GM12878 (cell line): Measurements from ENCODE around the gene DUOX1. TPM values are rescaled to one million over a fixed set of nuclear protein-coding genes. Genes with fewer than 3 reads are reported as not detected.

Experiments used
- ATAC-seq: fragments of 200-7000 bp; cut with Tn5 transposase; 3 replicates; pipeline ENCODE4 v1.9.1; 2020; ENCODE audit warnings: mild to moderate bottlenecking, moderate library complexity
- BruUV-seq: library from RNA; stranded (reverse); fragments of 400-500 nt; replicated peaks from 2 replicates; lab custom pipeline; 2021; lab: Mats Ljungman, UMichigan
- CTCF ChIA-PET: fragments of 300-600 bp; sonication (Branson Sonifier 250); formaldehyde crosslinking; extraction: SDS; loops from one replicate; lab custom pipeline; 2021; ENCODE audit warnings: inconsistent platforms; lab: Yijun Ruan, JAX
- POLR2A ChIA-PET: fragments of 350-600 bp; formaldehyde crosslinking; extraction: SDS; loops from one replicate; lab custom pipeline; 2021; ENCODE audit warnings: inconsistent platforms; lab: Charles Lee
- RAD21 ChIA-PET: fragments of 300-600 bp; sonication (Branson Sonifier 250); formaldehyde crosslinking; loops from one replicate; lab custom pipeline; 2023; ENCODE audit warnings: antibody characterized with exemption; ENCODE audit not compliant: unreplicated experiment; lab: Charles Lee
- SMC1A ChIA-PET: fragments of 300-600 bp; sonication (Branson Sonifier 250); formaldehyde crosslinking; loops from one replicate; lab custom pipeline; 2023; ENCODE audit not compliant: unreplicated experiment, uncharacterized antibody; lab: Charles Lee
- DNase-seq: peaks from one replicate; pipeline ENCODE4 v3.0.0-alpha.2; 2011; ENCODE audit warnings: low read depth, low spot score
- FAIRE-seq: peaks from 3 replicates; lab custom pipeline; 2011; peaks lifted over from hg19 to GRCh38; lab: Jason Lieb, UNC
- H2AFZ ChIP-seq: 2 replicates; pipeline ENCODE4 v1.6.0; 2011; ENCODE audit warnings: low read depth, low read length, control low read depth; ENCODE audit not compliant: control insufficient read depth
- H3K27ac ChIP-seq: 2 replicates; pipeline ENCODE4 v1.5.1; 2011; ENCODE audit warnings: control low read depth; ENCODE audit not compliant: control insufficient read depth, insufficient read depth
- H3K27me3 ChIP-seq, 2 experiments: replicated peaks in 1 of 2; 2 replicates each; pipeline versions ENCODE4 v1.6.0 to v1.6.1; 2011; ENCODE audit warnings: low read length in 1 of 2; ENCODE audit not compliant: control insufficient read depth in 2 of 2, insufficient read depth in 2 of 2
- H3K36me3 ChIP-seq, 2 experiments: 2 replicates each; pipeline ENCODE4 v1.5.1; 2011; ENCODE audit warnings: low read length in 1 of 2; ENCODE audit not compliant: control insufficient read depth in 2 of 2, insufficient read depth in 2 of 2
- H3K4me1 ChIP-seq: 2 replicates; pipeline ENCODE4 v1.6.1; 2011; ENCODE audit warnings: mild to moderate bottlenecking, low read length, moderate library complexity, mixed read lengths; ENCODE audit not compliant: control insufficient read depth, insufficient read depth
- H3K4me2 ChIP-seq: 2 replicates; pipeline ENCODE4 v1.6.0; 2011; ENCODE audit warnings: control low read depth; ENCODE audit not compliant: control insufficient read depth, insufficient read depth
- H3K4me3 ChIP-seq: fragments of 200-600 bp; sonication (generic); 2 replicates; pipeline ENCODE4 v1.5.1; 2016
- H3K79me2 ChIP-seq: 2 replicates; pipeline ENCODE4 v1.6.0; 2011; ENCODE audit warnings: low read length; ENCODE audit not compliant: control insufficient read depth, insufficient read depth
- H3K9ac ChIP-seq: 2 replicates; pipeline ENCODE4 v1.8.0; 2011; ENCODE audit warnings: low read length, control low read depth, mixed read lengths; ENCODE audit not compliant: control insufficient read depth, insufficient read depth
- H3K9me3 ChIP-seq: replicated peaks from 3 replicates; pipeline ENCODE4 v1.5.1; 2011; ENCODE audit warnings: mild to moderate bottlenecking, low read length; ENCODE audit not compliant: control insufficient read depth, insufficient read depth
- H4K20me1 ChIP-seq: 2 replicates; pipeline ENCODE4 v1.6.0; 2011; ENCODE audit not compliant: control insufficient read depth, insufficient read depth
- ATF2 ChIP-seq: IDR thresholded peaks from 2 replicates; pipeline ENCODE4 v1.6.1; 2012; ENCODE audit warnings: low read length, inconsistent platforms
- HSF1 ChIP-seq: fragments of 150-350 bp; IDR thresholded peaks from 2 replicates; pipeline ENCODE4 v1.6.1; 2014; ENCODE audit warnings: mild to moderate bottlenecking, low read depth, low read length
- IRF3 ChIP-seq: fragments of 450-650 bp; IDR thresholded peaks from 2 replicates; pipeline ENCODE4 v1.6.1; 2014; ENCODE audit warnings: mild to moderate bottlenecking
- IRF4 ChIP-seq: IDR thresholded peaks from 2 replicates; pipeline ENCODE4 v1.6.1; 2011; ENCODE audit warnings: low read depth, low read length
- RELB ChIP-seq: fragments of 450-650 bp; IDR thresholded peaks from 2 replicates; pipeline ENCODE4 v1.6.1; 2017; ENCODE audit warnings: low read depth, mild to moderate bottlenecking, moderate library complexity
- WGBS: methylation state at CpG from one replicate; pipeline ENCODE4 v1.1.6; 2016; ENCODE audit warnings: low lambda C conversion rate; ENCODE audit not compliant: insufficient replicate concordance, insufficient coverage; ENCODE audit errors: missing lambda C conversion rate; 5-methylcytosine and 5-hydroxymethylcytosine counted together
- in situ Hi-C: fragments of 300-500 bp; cut with MboI; formaldehyde crosslinking; loops from 9 replicates; pipeline ENCODE4 v1.14.3; 2018; ENCODE audit warnings: mixed read lengths
- intact Hi-C: fragments of 100-400 bp; cut with micrococcal nuclease; formaldehyde crosslinking; loops from one replicate; pipeline ENCODE4 v1.14.2; 2022; ENCODE audit not compliant: unreplicated experiment
- polyA plus RNA-seq, 11 experiments: library from polyadenylated mRNA; depleted of rRNA in 4 of 11; unstranded in 6 of 11; stranded (reverse) in 5 of 11; fragments of >200 nt; fragmentation: Nextera tagmentation in 4 of 11; fragmentation: Illumina TruSeq in 1 of 11; extraction: Ambion mirVana in 4 of 11; extraction: Trizol in 1 of 11; gene quantifications; 1 replicate in 1 of 11; 2 replicates in 10 of 11; pipeline versions ENCODE4 v1.2.1 to v1.2.3, GENCODE V29; 2011 to 2016; ENCODE audit warnings: inconsistent platforms in 2 of 11, missing spikeins in 2 of 11, low read depth in 1 of 11
- total RNA-seq, 4 experiments: library from RNA; depleted of rRNA in 3 of 4; stranded (reverse); fragments of >200 nt in 3 of 4; fragmentation: Illumina TruSeq in 1 of 4; extraction: Trizol in 1 of 4; gene quantifications; 2 replicates each; pipeline versions ENCODE4 v1.2.1 to v1.2.3, GENCODE V29; 2013 to 2021

Gene DUOX1
- total and polyA plus RNA-seq, 10 of the 15 experiments (the other 5 are each of a cell fraction or from before 2014, with no cell fraction given) = 0.02 to 2.1 (median 0.26) TPM; not detected in 3

- in situ Hi-C loops (no loop called here), intact Hi-C loops (no loop called here)
- 68% methylated on average over 9 of the region's 9 CpGs for WGBS
- TF ChIP-seq ATF2 (no peak), IRF4 (no peak), HSF1 (no peak), IRF3 (no peak), RELB (no peak)
- Histone ChIP-seq H3K9ac (no peak overlapping the region), H3K4me1 (peaks cover 12% of the 10 kb centered on the region), H3K79me2 (peaks cover 4% of the 10 kb centered on the region), H4K20me1 (no peaks in the 10 kb centered on the region), H3K9me3 (no peaks in the 10 kb centered on the region), H3K27me3 (no peaks in the 10 kb centered on the region), H3K36me3 (no peaks in the 10 kb centered on the region), H3K27ac (no peak overlapping the region), H3K4me2 (no peak overlapping the region), H3K4me3 (no peak overlapping the region), H2AFZ (no peak overlapping the region)
- CTCF ChIA-PET = interaction anchor here (0.8 to 16.3 kb wide), 12 partner anchors 9 to 235 kb away, joined by 3 to 253 read pairs (median 4); partner anchors contain the start of gene SHF
- FAIRE-seq (no peak), DNase-seq (no peak), ATAC-seq (no peak)
- SMC1A ChIA-PET = interaction anchor here (1.1 to 9.7 kb wide), 3 partner anchors 11 to 34 kb away, joined by 5 to 159 read pairs (median 6); no protein-coding TSS in a partner anchor
- POLR2A ChIA-PET = no interaction called here
- no TSS peak for BruUV-seq
- RAD21 ChIA-PET = interaction anchor here (0.5 to 6.6 kb wide), 4 partner anchors 10 to 34 kb away, joined by 3 to 104 read pairs (median 4); no protein-coding TSS in a partner anchor
Measured at GRCh38 chr15:45168751-45169551, 39.2 kb downstream of the DUOX1 start.
